Central memory CD8-positive, alpha-beta T cell (primary cell): ENCODE data around the gene EXD1.
"Not testable (repeated sequence)": the region's sequence is repeated elsewhere in the genome, so short reads cannot be mapped to it uniquely, and the experiment has no call there.

Experiments used
- ATAC-seq: fragments of 150-1000 bp; cut with Tn5 transposase; replicated peaks from 2 replicates; pipeline ENCODE4 v1.10.0; 2022; ENCODE audit warnings: mild to moderate bottlenecking, moderate FRiP score, moderate number of reproducible peaks; ENCODE audit not compliant: poor library complexity, severe bottlenecking; ENCODE audit errors: extremely low read depth
- DNase-seq, 2 donors: peaks; one replicate each; pipeline ENCODE4 v3.0.0; 2021; ENCODE audit warnings: low spot score in 2 of 2
- H3K27ac Mint-ChIP-seq: one replicate; pipeline ENCODE4 v1.8.0; 2022; ENCODE audit warnings: low read depth, mild to moderate bottlenecking, moderate library complexity, mixed read lengths
- H3K27me3 Mint-ChIP-seq: one replicate; pipeline ENCODE4 v1.8.0; 2022; ENCODE audit warnings: mixed read lengths
- H3K36me3 Mint-ChIP-seq: one replicate; pipeline ENCODE4 v1.8.0; 2022; ENCODE audit warnings: mild to moderate bottlenecking, moderate library complexity, mixed read lengths; ENCODE audit not compliant: insufficient read depth
- H3K4me1 Mint-ChIP-seq: one replicate; pipeline ENCODE4 v1.8.0; 2022; ENCODE audit warnings: mixed read lengths
- H3K4me3 Mint-ChIP-seq: one replicate; pipeline ENCODE4 v1.8.0; 2022; ENCODE audit warnings: mild to moderate bottlenecking, moderate library complexity, mixed read lengths
- H3K9me3 Mint-ChIP-seq: one replicate; pipeline ENCODE4 v1.8.0; 2022; ENCODE audit warnings: mixed read lengths

The EXD1 gene

DNA sequence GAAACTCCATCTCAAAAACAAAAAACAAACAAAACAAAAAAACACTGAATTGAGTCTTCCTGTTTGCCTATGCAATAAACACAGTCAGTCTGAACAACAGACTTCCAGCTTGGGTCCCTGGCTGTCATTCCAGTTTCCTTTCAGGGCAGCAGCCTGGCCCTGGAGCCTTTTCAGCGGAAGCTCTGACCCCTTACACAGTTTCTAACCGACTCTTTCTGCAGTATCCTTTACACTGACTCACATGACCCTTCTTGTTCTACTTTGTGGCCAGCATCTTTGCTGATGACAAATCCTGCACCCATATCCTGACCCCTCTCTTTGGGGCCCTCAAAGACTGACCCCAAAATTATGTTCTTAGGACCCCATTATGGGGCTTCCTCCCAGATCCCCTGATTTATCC lies 76.1 kb downstream of the EXD1 start:
- Mint-ChIP-seq H3K4me3 (no peak overlapping the region), H3K36me3 (no peaks in the 10 kb centered on the region), H3K9me3 (no peaks in the 10 kb centered on the region), H3K4me1 (no peaks in the 10 kb centered on the region), H3K27ac (no peak overlapping the region), H3K27me3 (no peaks in the 10 kb centered on the region)
- no peak for DNase-seq
- no peak for ATAC-seq

- no peak for DNase-seq
- H3K27ac Mint-ChIP-seq = no peak overlapping the region
- H3K36me3 Mint-ChIP-seq = no peaks in the 10 kb centered on the region
- no peak overlapping the region for H3K4me3 Mint-ChIP-seq
- H3K27me3 Mint-ChIP-seq = no peaks in the 10 kb centered on the region
- no peak for ATAC-seq
- no peaks in the 10 kb centered on the region for H3K9me3 Mint-ChIP-seq
- H3K4me1 Mint-ChIP-seq = no peaks in the 10 kb centered on the region
These were observed 76.8 kb downstream of the EXD1 start for GRCh38 chr15:41153733-41154132.

GRCh38 chr15:41151451-41152005 lies 79.0 kb downstream of the EXD1 start:
- DNase-seq (no peak), ATAC-seq (no peak)
- Mint-ChIP-seq H3K4me1 (no peaks in the 10 kb centered on the region), H3K36me3 (no peaks in the 10 kb centered on the region), H3K27ac (no peak overlapping the region), H3K27me3 (no peaks in the 10 kb centered on the region), H3K9me3 (no peaks in the 10 kb centered on the region), H3K4me3 (no peak overlapping the region)

- H3K27ac Mint-ChIP-seq = no peak overlapping the region
- no peak for ATAC-seq
These were observed 80.3 kb downstream of the EXD1 start for GRCh38 chr15:41150279-41150678.

DNA sequence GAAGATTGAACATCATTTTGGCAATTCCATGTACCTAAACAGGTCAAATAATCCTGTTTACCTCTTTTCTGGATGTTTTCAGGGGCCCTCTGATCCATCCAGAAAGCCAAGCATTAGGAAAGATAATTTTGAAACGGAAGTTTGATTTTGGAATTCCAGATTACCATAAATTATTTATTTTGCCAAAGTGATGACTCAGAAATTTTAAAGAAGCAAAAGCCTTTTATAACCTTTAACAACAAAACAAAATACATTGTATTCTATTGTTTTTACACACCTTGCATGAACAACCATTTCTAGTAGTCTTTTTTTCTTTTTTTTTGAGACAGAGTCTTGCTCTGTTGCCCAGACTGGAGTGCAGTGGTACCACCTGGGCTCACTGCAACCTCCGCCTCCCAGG lies 82.5 kb downstream of the EXD1 start:
- Mint-ChIP-seq H3K4me1 (no peaks in the 10 kb centered on the region), H3K36me3 (peaks cover 1% of the 10 kb centered on the region), H3K27me3 (no peaks in the 10 kb centered on the region), H3K9me3 (no peaks in the 10 kb centered on the region), H3K27ac (no peak overlapping the region), H3K4me3 (no peak overlapping the region)
- ATAC-seq (no peak), DNase-seq (no peak)

More at GRCh38 chr15:41150279-41150678, 80.3 kb downstream of the EXD1 start:
- Mint-ChIP-seq H3K36me3 (peaks cover 1% of the 10 kb centered on the region), H3K27me3 (no peaks in the 10 kb centered on the region), H3K9me3 (no peaks in the 10 kb centered on the region), H3K4me3 (no peak overlapping the region), H3K4me1 (no peaks in the 10 kb centered on the region)
- DNase-seq = no peak

- H3K36me3 Mint-ChIP-seq = no peaks in the 10 kb centered on the region
- ATAC-seq = no peak
- H3K9me3 Mint-ChIP-seq = no peaks in the 10 kb centered on the region
- no peak for DNase-seq
- no peak overlapping the region for H3K27ac Mint-ChIP-seq
- H3K4me3 Mint-ChIP-seq = no peak overlapping the region
- H3K4me1 Mint-ChIP-seq = no peaks in the 10 kb centered on the region
- no peaks in the 10 kb centered on the region for H3K27me3 Mint-ChIP-seq
These were observed 90.9 kb downstream of the EXD1 start for GRCh38 chr15:41139619-41140018.

GRCh38 chr15:41139112-41139511 lies 91.4 kb downstream of the EXD1 start:
- not testable (repeated sequence) for H3K36me3 Mint-ChIP-seq, ATAC-seq, H3K4me1 Mint-ChIP-seq, DNase-seq, H3K27ac Mint-ChIP-seq, H3K4me3 Mint-ChIP-seq, H3K27me3 Mint-ChIP-seq, H3K9me3 Mint-ChIP-seq

DNA sequence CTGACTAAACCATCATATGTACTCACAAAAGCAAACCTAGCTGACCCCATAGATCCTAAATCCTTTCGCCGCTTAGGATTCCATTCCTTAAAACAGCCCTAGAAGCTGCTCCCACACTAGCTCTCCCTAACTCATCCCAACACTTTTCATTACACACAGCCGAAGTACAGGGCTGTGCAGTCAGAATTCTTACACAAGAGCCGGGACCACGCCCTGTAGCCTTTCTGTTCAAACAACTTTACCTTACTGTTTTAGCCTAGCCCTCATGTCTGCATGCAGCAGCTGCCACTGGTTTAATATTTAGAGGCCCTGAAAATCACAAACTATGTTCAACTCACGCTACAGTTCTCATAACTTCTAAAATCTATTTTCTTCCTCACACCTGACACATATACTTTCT lies 95.0 kb downstream of the EXD1 start:
- H3K9me3 Mint-ChIP-seq, H3K36me3 Mint-ChIP-seq, H3K4me1 Mint-ChIP-seq, H3K27ac Mint-ChIP-seq, DNase-seq, H3K4me3 Mint-ChIP-seq, ATAC-seq: not testable (repeated sequence)
- peaks cover 18% of the 10 kb centered on the region for H3K27me3 Mint-ChIP-seq

GRCh38 chr15:41133454-41133853 lies 97.1 kb downstream of the EXD1 start:
- H3K4me3 Mint-ChIP-seq = no peak overlapping the region
- no peaks in the 10 kb centered on the region for H3K9me3 Mint-ChIP-seq
- no peaks in the 10 kb centered on the region for H3K36me3 Mint-ChIP-seq
- H3K27me3 Mint-ChIP-seq = peaks cover 18% of the 10 kb centered on the region
- ATAC-seq (no peak), DNase-seq (no peak)
- no peak overlapping the region for H3K27ac Mint-ChIP-seq
- no peaks in the 10 kb centered on the region for H3K4me1 Mint-ChIP-seq
